WI38 (cell line): ENCODE measurements around the gene RFX3.
"Not testable (repeated sequence)": the region's sequence is repeated elsewhere in the genome, so short reads cannot be mapped to it uniquely, and the experiment has no call there.

Source experiments
- H3K4me3 ChIP-seq: 2 replicates; pipeline ENCODE4 v1.5.1; 2011; ENCODE audit warnings: low read depth, mild to moderate bottlenecking, control low read depth, low read length
- CTCF ChIP-seq: IDR thresholded peaks from 2 replicates; pipeline ENCODE4 v1.5.1; 2012; ENCODE audit warnings: low read depth, mild to moderate bottlenecking, control low read depth, low read length

The RFX3 gene

GRCh38 chr9:3321186-3321585, 204.6 kb downstream of the RFX3 start:
- TF ChIP-seq CTCF, result no peak
- H3K4me3 ChIP-seq, result no peak overlapping the region

- H3K4me3 ChIP-seq, result not testable (repeated sequence)
Observed at GRCh38 chr9:3312595-3312994, 213.2 kb downstream of the RFX3 start.

- H3K4me3 ChIP-seq, result no peak overlapping the region
- no peak for TF ChIP-seq CTCF
Observed at GRCh38 chr9:3308609-3309008, 217.2 kb downstream of the RFX3 start.

- H3K4me3 ChIP-seq, result not testable (repeated sequence)
Observed at GRCh38 chr9:3304388-3304787, 221.4 kb downstream of the RFX3 start.

GRCh38 chr9:3299872-3300271, 225.9 kb downstream of the RFX3 start:
- TF ChIP-seq CTCF, result no peak
- no peak overlapping the region for H3K4me3 ChIP-seq

GRCh38 chr9:3296536-3296935, 229.3 kb downstream of the RFX3 start:
- H3K4me3 ChIP-seq, result no peak overlapping the region
- no peak for TF ChIP-seq CTCF

GRCh38 chr9:3292311-3292710, 233.5 kb downstream of the RFX3 start:
- TF ChIP-seq CTCF, result no peak

GRCh38 chr9:3290231-3290840, 235.5 kb downstream of the RFX3 start:
- TF ChIP-seq CTCF, result no peak
- H3K4me3 ChIP-seq, result no peak overlapping the region

More at GRCh38 chr9:3292311-3292710, 233.5 kb downstream of the RFX3 start:
- no peak overlapping the region for H3K4me3 ChIP-seq
